ENCODE measurements around the gene USP49. TPM values are rescaled to one million over a fixed set of nuclear protein-coding genes. Genes with fewer than 3 reads are reported as not detected.

The USP49 gene
- total RNA-seq, 1 donor from 2014 or later: 2.7 TPM

- DNase-seq (ENCODE audit: low read depth): no peak
- H3K4me3 ChIP-seq (ENCODE audit: low read depth, low read length): no peak overlapping the region
- TF ChIP-seq CTCF (conservative IDR thresholded peaks at IDR 0.05; ENCODE audit: low read depth, low read length): no peak
Measured at GRCh38 chr6:41740366-41741162, 154.6 kb downstream of the USP49 start.

Other genes starting within 250 kb of the USP49 start
- 2.4 and 3.3 TPM in 2 replicates for gene TFEB, start 159.8 kb downstream of the USP49 start, total RNA-seq
- not detected in 2 replicates for gene PGC, start 148.0 kb downstream of the USP49 start, total RNA-seq
- gene FRS3, start 115.5 kb downstream of the USP49 start, total RNA-seq: 2.0 and 6.1 TPM in 2 replicates
- 2.2 TPM in 1 of 2 replicates, not detected in the other for gene PRICKLE4, start 114.6 kb downstream of the USP49 start, total RNA-seq
- gene TOMM6, start 107.7 kb downstream of the USP49 start, total RNA-seq: 224 and 302 TPM in 2 replicates
- gene MED20, start 25.8 kb upstream of the USP49 start, total RNA-seq: 20.9 and 27.1 TPM in 2 replicates
- 8.7 and 27.3 TPM in 2 replicates for gene BYSL, start 26.1 kb upstream of the USP49 start, total RNA-seq
- gene CCND3, start 46.4 kb upstream of the USP49 start, total RNA-seq: 45.4 and 54.2 TPM in 2 replicates
- 10.8 and 14.8 TPM in 2 replicates for gene TAF8, start 155.1 kb upstream of the USP49 start, total RNA-seq
- 15.3 and 19.8 TPM in 2 replicates for gene C6orf132, start 247.2 kb upstream of the USP49 start, total RNA-seq

Measured in epithelial cell of proximal tubule (primary cell).